ENCODE measurements around the gene CRYGN.

The CRYGN gene

DNA sequence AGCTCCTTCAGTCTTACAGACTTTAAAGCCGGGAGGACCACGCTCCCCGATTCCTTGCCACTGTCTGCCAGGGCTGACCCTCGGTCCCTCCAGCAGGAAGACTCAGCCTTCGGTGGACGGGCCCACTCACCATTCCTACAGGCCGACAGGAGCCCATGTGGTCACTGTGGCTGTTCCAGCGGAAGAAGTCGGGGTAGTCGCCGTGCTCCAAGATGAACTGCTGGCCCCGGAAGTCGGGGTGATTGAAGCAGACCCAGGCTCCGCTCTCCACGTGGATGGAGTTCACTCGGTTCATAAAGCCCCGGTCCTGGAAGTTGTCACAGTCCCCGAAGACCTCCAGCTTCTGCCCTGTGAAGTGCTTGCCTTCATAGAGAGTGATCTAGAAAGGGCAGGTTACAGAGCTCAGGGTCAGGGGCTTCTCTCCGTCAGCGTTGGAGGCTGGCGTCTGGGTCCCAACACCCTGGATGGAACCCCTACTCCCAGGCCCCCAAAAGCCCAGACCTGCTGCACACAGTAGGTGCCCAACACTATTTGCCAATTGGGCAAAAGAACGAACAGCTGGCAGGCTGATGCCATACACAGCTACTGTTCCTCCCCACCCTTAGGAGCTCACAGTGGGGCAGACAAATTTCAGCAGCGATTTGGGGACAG is 1.9 kb downstream of the CRYGN start:
- DNase-seq, result no peak

DNA sequence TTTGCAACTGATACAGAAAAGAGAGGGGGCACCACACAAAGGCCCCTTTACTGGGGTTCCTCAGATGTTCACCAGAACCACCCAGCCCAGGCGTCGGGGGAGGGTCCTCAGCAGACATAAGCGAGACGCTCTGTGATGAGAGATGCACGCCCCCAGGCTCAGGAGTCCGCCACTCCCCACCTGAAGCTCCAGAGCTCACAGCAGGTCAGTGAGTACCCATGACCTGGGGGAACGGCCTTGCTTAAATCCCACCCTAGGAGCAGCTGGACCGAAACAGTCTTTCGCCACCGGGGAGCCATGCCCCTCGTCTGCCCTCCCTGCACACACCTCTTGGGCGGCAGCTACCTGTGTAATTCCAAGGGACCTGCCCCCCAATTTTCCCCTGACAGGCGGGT is 2.8 kb downstream of the CRYGN start:
- DNase-seq, result no peak

DNA sequence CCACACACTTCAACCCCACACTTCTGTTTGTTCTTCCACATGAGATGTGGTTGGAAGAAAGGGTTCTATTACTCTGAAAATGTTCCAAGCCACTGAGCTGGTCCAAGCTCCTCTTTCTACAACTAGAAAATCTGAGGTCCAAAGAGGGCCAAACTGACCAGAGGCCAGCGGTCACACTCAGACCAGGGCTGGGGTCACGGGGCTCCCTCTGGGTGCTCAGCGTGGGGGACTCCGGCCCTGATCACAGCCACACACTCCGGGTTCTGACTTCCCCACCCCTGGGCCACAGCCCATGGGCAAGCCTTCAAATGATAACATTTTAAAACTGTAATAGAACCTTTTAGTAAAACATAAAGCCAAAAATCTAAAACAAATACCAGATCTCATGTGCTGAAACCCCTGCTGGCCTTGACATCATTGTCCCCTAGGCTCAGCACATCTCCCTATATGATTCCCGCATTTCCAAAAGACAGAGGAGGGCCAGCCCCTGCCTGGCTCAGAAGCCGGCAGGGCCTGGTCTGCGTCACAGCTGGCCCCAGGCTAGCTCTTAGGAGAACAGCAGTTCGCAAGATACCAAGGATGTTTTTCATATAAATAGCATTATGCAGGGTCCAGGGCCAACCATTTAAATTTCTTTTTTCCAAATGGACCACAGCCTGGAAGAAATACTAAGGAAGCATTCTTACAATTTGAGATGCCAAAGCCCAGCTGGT is 3.3 kb downstream of the CRYGN start:
- DNase-seq, result no peak

DNA sequence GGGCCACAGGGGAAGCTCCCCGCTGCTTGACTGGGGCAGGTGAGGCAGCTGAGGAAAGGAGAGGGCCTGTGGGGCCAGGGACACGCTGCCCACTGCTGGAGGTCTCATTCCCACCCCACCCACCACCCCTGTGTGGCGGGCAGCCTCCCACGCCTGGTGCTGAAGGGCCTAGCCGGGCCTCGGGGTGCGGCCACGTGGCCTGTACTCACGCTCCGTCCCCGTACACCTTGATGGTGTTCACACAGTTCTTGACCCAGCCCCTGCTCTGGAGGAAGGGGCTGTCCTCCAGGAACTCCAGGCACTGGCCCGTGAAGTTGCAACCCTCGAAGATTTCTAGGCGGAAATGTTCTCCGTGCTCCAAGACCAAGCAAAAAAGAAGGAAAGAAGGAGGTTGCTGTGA is 4.0 kb downstream of the CRYGN start:
- DNase-seq, result no peak

DNA sequence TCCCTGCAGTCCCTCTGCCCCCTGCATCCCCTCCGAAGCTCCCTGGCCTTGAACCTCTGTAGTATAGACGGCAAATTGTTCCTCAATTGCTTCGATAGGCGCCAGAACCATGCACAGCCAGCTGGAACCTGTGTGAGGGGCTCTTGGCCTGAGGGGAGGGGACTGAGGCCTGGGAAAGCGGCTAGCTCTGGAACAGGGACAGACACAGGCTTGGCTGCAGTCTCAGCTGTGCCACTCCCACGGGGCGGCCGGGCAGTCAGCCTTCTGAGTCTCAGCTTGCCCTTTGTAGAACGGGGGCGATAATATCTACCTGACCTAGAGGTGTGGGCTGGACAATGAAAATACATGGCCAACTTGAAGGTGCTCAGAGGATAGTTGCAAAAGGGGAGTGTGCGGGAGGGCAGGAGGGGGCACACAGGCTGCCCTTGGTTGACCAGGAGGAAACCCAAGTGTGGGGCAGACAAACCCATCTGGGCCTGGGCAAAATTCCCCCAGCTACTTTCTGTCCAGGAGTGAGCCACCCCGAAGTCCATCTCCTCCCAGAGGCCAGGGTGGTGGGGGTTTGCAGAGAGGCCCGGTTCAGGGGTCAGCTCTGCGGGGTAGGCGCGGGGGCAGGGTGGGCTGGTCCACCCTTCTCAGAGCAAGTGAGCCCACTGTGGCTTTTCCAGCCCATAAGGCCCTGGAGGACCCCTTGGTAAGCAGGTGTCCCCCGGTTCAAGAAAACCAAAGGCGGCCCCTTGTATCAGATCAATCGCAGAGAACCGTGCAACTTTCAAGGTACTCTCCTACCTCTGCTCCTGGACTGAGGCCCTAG is 4.6 kb downstream of the CRYGN start:
- no peak for DNase-seq

DNA sequence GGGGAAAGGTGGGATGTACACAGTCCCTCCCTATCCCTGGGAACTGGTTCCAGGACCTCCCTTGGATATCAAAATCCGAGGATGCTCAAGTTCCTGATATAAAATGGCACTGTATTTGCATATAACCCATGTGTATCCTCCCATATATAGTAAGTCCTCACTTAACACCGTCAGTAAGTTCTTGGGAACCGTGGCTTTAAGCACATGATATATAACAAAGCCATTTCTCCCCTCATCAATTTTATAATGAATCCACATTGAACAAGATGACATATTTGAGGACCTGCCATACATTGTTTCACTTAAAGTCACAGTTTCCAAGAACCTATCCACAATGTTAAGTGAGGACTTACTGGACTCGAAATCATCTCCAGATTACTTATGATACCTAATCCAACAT is 5.4 kb downstream of the CRYGN start:
- DNase-seq, result no peak

DNA sequence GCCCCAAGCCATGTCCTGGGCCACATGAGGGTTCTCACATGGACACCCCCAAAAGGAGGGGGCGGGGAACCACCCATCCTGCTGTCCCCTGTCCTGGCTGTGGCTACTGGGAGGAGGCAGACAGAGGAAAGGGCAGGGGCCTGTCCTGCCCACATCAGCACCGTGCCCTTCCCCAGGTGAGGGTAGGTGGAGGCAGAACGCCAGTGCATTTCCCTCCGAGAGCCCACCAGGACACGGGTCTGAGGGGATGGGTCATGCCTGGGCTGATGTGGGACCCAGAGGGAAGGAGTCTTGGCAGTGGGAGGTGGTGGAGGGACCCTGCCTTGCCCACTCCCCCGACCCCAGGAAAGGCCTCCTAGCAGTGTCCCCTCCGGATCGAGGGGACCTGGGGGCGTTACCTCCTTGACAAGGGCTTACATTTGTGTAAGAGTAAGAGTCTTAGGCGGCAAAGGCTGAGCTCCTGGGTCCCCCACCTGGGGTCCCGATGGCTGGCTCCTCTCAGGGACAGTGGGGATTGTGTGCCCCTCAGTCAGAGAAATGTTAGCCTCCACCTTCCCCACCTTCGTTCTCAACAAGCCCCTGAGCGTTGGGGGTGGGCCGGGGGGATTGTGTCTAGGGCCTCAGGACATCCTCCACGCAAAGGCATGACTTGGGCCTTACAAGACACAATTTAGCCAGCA is 6.1 kb downstream of the CRYGN start:
- no peak for DNase-seq

DNA sequence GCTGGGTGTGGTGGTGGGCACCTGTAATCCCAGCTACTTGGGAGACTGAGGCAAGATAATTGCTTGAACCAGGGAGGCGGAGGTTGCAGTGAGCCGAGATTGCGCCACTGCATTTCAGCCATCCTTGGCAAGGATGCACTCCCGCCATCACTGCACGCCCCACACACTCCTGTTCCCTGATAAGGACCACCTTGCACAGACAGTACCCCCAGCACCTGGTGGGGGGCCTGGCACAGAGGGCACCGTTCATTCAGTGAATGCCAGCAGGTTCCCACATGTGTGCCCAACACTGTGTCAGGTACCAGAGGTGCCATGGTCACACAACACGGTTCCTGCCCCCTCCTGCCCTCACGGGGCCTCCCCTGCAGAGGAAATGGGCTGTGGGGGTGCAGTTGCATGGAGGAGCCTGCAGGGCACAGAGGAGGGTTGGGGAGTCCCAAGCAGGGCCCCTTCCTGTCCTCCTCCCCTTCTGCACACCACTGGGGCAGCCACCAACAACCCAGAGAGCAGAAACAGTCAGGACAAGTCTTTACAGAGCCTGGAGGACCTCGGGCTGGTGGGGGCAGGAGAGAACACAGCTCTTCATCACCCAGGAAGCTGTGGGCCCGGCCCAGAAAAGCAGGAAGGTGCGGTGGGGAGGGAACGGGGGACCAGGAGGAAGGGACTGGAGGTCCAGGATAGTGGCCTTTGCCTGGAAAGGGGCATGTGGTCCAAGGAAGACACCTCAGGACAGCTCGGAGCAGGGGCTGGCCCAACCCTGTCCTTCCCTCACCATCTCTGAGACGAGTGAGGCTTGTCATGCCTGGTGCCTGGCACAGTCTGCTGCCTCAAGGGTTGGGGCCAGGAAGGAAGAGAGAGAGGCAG is 7.1 kb downstream of the CRYGN start:
- DNase-seq, result peak; percentile 5

DNA sequence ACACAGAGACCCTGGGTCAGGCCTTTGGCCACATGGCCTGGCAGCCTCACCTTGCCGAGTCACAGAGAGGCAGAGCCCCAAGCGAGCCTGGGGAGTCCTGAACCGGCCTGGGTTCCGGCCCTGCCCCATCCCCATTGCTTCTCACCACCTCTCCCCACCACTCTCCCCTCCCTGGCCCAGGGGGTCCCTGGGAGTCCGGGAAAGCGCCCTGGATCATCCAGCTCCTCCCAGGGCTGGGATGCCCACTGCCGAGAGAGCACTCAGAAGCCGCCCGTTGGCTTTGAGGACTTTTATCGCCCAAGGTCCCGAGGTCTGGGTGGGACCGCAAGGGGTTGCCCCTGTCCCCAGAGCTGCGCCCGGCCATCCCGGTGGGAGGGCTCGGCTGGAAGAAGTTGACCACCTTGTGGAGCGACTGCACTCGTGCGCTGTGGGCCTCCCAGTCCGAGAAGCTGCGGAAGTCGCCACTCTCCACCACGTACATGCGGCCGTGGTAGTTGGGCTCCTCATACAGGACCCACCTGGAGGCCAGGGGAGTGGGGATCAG is 8.1 kb downstream of the CRYGN start:
- DNase-seq, result no peak

DNA sequence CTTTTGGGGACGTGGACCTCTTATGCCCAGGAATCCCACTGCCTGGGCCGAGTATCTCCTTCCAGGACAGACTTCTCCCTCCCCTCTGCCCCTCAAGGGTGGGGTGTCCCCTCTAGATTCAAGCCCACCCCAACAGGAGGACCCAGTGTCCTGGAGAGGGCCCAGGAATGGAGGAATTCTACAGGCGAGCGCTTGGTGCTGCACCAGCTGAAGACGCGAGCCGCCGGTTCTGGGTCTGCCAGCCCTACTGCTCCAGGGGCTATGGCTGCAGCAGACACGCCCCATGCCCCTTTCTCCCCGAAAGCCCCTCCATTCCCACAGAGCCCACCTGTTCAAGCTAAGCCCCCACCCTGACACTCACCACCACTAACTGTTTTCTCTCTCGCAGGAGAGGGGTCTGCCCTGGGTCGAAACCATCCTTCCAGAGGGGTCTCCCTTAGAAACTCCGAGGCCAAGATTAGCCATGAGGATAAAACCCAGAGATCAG is 8.6 kb downstream of the CRYGN start:
- DNase-seq, result no peak

DNA sequence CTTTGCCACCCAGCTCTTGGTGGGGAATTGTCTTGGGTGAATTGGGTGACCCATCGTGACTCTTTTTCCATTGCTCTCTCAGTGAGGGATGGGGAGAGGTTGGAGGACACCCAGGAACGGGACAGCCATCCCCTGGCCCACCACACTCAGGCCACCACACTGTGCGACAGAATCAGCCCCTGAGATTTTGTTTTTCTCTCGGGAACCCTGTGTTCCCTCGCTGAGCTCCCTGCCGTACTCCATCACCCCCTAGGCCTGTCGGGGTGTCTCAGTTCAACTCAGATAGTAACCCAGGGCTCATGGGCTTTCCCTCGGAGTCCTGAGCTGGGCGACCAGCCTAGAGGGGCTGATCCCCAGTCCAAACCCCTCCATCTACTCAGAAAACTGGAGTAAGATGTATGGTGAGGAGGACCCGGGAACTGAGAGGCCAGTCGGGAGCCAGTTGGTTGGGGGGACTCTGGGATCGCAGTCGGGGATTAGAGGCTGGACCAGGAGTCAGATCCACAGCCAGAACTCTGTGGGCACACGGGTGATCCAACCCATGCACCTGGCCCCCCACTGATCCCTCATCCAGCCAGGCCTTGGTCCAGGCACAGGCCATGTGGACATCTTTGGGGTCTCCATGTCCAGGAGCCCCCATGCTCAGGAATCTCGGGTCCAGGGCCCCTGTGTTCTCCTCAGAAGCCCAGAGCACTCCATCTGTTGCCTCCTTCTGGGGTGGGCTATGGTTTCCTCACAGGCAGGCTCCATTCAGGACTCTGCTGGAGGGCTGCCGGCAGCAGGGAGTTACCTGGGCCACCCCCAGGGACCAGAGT is 9.3 kb downstream of the CRYGN start:
- no peak for DNase-seq

DNA sequence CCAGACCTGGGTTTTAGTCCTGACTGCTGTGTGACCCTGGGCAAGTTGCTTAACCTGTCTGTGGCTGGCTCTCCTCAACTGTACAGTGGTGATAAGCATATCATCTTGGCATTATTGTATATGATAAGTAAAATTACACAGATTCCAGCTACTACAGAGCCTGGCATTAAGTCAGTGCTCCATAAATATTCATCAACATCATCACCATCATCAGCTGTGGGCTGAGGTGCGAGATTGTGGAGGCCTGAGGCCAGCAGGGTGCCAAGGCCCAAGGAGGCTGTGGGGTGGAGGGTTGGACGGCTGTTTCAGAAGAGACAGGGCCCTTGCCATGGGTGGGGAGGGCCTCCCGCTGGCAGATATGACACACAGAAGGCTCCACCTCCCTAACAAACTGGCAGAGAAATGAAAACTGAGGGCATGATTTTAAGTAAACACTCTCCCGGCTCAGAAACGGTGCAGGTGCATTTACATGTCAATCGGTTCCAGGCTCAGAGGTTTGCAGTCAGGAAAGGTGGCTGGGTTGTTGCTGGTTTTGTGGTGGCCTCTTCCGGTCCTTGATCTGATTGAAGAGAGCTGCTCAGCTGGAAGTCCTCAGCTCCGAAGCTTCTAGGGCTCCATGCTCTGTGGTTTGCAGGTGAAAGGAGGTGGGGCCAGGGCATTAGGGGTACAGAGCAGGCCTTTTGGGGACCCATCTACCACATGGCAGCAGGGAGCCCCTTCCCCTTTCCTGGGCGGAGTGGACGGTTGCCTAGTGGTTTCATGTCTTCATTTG is 10.2 kb downstream of the CRYGN start:
- no peak for DNase-seq

DNA sequence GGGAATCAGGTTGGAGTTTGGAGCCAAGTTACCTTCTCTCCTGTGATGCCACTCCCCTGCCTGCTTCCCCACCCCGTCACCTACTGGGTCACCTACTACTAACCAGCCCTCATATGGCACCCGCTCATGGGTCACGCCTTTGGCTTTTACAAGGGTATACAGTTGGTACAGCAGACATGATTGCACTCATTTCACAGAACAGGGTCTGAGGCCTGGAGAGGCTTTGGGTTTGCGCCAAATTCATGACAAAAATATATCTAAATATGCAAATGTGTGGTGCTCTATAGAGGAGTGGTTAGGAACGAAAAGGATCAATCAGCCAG is 10.7 kb downstream of the CRYGN start:
- DNase-seq, result no peak

DNA sequence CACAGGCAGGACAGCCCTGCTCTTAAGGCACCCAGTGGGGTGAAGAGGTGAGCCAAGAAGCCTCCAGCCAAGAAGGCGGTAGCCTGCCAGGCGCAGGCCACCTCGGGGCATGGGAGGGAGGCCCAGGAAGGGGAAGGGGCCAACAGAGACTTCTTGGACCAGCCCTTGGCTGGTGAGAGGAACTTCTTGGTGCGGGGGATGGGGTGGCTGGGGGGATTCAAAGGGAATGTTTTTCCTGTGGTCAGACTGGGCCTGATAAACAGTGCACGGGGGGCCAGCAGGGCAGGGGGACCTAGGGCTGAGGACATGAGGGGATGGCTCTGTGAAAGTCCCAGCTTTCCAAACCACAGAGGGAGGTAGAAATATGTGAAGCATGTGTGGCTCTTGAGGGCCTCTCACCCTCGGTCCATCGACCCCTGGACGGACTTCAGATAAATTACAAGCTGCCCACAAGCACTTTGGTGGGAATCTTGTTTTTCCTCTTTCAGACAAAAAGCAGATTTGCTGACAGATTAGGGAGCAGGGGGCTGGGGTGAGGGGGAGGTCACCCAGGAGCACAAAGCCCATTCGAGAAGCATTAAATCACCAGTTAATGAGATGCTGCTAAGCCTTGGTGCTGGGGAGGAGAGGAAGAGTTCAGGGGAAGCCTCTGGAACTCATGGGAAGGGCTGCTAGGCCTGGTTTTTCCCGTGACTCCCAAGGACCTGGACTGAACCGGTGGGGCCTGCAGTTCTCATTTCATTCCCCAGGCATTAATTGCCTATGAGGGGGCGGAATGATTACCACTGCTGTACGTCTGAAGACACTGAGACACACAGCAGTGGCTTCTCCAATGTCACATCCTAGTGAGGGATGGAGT is 11.3 kb downstream of the CRYGN start:
- no peak for DNase-seq

DNA sequence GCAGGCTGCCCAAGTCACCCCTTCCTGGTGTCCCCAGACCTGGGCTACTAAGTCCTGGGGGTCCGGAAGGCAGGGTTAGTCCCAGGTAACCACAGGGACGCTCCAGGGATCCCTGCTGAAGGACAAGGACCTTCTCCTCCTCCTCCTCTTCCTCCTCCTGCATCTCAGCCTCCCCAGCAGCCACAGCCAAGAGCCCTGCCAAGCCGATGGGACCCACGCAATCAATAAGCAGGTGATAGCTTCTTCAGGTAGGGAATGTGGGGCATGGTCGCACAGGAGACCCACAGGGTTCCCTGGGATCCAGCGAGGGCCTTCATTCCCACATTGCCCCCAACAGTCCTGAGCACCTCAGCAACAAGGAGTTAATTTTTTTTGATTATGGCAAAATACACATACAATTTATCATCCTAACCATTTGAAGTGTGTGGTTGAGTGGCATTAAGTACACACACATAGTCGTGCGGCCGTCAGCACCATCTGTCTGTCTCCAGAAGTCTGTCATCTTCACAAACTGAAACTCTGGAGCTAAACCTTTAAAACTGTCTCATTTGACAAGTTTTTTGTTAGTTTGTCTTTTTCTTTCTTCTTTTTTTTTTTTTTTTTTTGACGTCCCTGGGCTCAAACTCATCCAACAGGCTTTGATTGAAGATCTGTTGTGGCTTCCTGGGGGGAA is 12.1 kb downstream of the CRYGN start:
- no peak for DNase-seq

DNA sequence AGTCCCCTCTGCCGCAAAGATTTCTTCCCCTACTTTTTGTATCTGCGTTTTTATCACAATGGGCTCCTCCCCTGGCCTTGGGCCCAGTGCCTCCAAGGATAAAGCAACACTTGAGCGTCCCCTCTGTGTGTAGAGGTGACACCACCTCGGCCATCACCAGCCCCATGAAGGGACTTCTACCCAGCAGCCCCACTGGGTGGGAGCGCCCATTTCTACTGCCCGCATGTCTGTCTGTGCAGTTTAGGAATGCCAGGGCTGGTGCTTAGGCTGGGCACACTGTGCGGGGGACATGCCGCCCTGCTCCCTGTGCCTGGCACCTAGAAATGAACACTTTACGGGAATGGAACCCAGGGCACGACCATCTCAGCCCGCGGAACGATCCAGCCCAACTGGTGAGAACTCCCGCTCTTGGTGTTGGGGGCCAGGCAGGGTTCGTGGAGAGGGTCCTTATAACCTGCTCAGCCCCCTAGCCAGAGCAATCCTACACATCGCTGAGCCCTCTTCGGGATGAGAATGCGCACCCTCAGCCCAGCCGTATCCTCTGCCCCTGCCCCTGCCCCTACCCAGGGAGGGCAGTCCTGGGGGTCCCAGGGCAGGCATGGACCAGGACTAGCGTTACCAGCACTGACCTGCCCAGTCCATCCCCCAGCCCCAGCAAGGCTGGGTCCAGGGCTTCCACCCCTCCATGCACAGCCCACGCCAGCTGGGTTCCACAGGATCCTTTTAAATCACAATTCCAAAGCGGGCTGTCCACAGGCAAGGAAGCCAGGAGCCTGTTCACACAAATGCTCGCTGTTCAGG is 12.8 kb downstream of the CRYGN start:
- DNase-seq, result no peak

DNA sequence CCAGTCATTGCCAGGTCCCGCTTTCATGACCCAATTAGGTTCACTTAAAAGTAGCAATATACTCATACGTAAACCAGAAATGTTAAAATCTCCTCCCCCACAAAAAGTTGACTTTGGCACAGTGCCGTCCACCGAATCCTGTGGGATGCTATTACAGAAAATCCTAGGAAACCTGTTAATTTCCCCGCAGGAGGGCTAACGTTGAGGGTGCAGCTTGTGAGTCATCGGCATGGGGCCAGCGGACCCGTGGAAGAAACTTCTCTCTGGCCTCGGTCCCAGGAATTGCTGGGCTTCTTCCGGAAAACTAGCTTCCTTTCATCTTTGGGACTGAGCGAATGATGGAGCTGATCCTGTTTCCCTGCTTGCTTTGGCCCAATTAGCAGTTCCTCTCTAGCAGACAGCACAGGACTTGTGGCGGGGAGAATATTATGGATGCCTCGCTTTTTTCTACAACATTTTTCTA is 13.5 kb downstream of the CRYGN start:
- DNase-seq, result no peak

Measured in GDM1 (cell line).